ENCODE results near the gene TRIM45.

GRCh38 chr1:117150316-117150715 lies 28.8 kb upstream of the TRIM45 start:
- TF ChIP-seq JUND (IDR thresholded peaks at IDR 0.05) (no peak), POLR2AphosphoS5 (IDR thresholded peaks at IDR 0.05; ENCODE audit: low read depth, low read length) (no peak), CTCF (IDR thresholded peaks at IDR 0.05) (no peak), USF2 (IDR thresholded peaks at IDR 0.05; ENCODE audit: borderline replicate concordance, low read depth, low read length) (no peak), EP300 (IDR thresholded peaks at IDR 0.05; ENCODE audit: borderline replicate concordance in 1 of 2, low read depth in 1 of 2, low read length in 1 of 2) (no peak), NFIC (IDR thresholded peaks at IDR 0.05; ENCODE audit: borderline replicate concordance) (no peak), MAX (IDR thresholded peaks at IDR 0.05; ENCODE audit: low read depth) (no peak), EZH2phosphoT487 (IDR thresholded peaks at IDR 0.05; ENCODE audit: borderline replicate concordance, low read depth) (no peak), MXI1 (IDR thresholded peaks at IDR 0.05; ENCODE audit: low read depth, low read length) (no peak), RFX5 (IDR thresholded peaks at IDR 0.05; ENCODE audit: low read length) (no peak)

Data from SK-N-SH (cell line).